H1 (cell line): ENCODE results near the gene SPATA25. TPM values are rescaled to one million over a fixed set of nuclear protein-coding genes. Genes with fewer than 3 reads are reported as not detected.
A peak's percentile ranks its signal among the peaks of the same experiment; 100 is the strongest.

ENCODE experiments used
- CTCF ChIA-PET: fragments of 300-600 bp; sonication (Branson Sonifier 250); formaldehyde crosslinking; loops from one replicate; lab custom pipeline; 2021; ENCODE audit not compliant: partially characterized antibody; lab: Charles Lee
- POLR2A ChIA-PET: fragments of 300-600 bp; sonication (Branson Sonifier 250); formaldehyde crosslinking; loops from one replicate; lab custom pipeline; 2021; ENCODE audit warnings: inconsistent platforms; ENCODE audit not compliant: partially characterized antibody; lab: Charles Lee
- DNase-seq, 2 experiments: peaks; one replicate each; pipeline versions ENCODE4 v3.0.0 to v3.0.0-alpha.2; 2010 to 2022; ENCODE audit warnings: low spot score in 2 of 2, low read depth in 1 of 2, mixed read lengths in 1 of 2
- FAIRE-seq: peaks from 2 replicates; lab custom pipeline; 2011; peaks lifted over from hg19 to GRCh38; lab: Jason Lieb, UNC
- H2AFZ ChIP-seq: 2 replicates; pipeline ENCODE4 v1.8.1; 2012; ENCODE audit warnings: low read length, inconsistent platforms
- H2AK5ac ChIP-seq: 2 replicates; pipeline ENCODE4 v1.6.1; 2013; ENCODE audit warnings: low read depth, low read length
- H2BK120ac ChIP-seq: replicated peaks from 2 replicates; pipeline ENCODE3; 2013; ENCODE audit warnings: low read depth, low read length, inconsistent platforms
- H2BK12ac ChIP-seq: 2 replicates; pipeline ENCODE4 v1.6.1; 2013; ENCODE audit warnings: low read depth, low read length
- H2BK15ac ChIP-seq: 2 replicates; pipeline ENCODE4 v1.6.1; 2013; ENCODE audit warnings: low read length
- H2BK20ac ChIP-seq: 2 replicates; pipeline ENCODE4 v1.6.1; 2013; ENCODE audit warnings: low read length
- H2BK5ac ChIP-seq: 2 replicates; pipeline ENCODE4 v1.6.1; 2013; ENCODE audit warnings: low read depth, low read length
- H3K14ac ChIP-seq: 2 replicates; pipeline ENCODE4 v1.6.1; 2013; ENCODE audit warnings: inconsistent platforms; ENCODE audit not compliant: insufficient read length
- H3K18ac ChIP-seq: 2 replicates; pipeline ENCODE4 v1.6.1; 2013; ENCODE audit warnings: low read length; ENCODE audit errors: extremely low read depth
- H3K23ac ChIP-seq: 2 replicates; pipeline ENCODE4 v1.6.1; 2013; ENCODE audit warnings: inconsistent platforms; ENCODE audit not compliant: insufficient read length
- H3K23me2 ChIP-seq: 2 replicates; pipeline ENCODE4 v1.6.1; 2013; ENCODE audit warnings: low read depth, low read length
- H3K27ac ChIP-seq: 2 replicates; pipeline ENCODE4 v1.6.1; 2011; ENCODE audit warnings: low read depth, low read length, inconsistent platforms
- H3K27me3 ChIP-seq, 4 experiments: replicated peaks in 1 of 4; 1 replicate in 1 of 4; 2 replicates in 3 of 4; pipeline versions ENCODE4 v1.6.1 to v1.8.1; 2011 to 2013; ENCODE audit warnings: low read length in 3 of 4, mild to moderate bottlenecking in 3 of 4, inconsistent platforms in 2 of 4, mixed read lengths in 2 of 4, moderate library complexity in 1 of 4; ENCODE audit not compliant: control insufficient read depth in 3 of 4, insufficient read depth in 3 of 4; ENCODE audit errors: extremely low read depth in 1 of 4
- H3K36me3 ChIP-seq, 4 experiments: 2 replicates each; pipeline versions ENCODE4 v1.6.1 to v1.8.1; 2011 to 2013; ENCODE audit warnings: mild to moderate bottlenecking in 4 of 4, low read length in 3 of 4, moderate library complexity in 2 of 4, control low read depth in 1 of 4, inconsistent platforms in 1 of 4; ENCODE audit not compliant: insufficient read depth in 4 of 4, control insufficient read depth in 2 of 4
- H3K4ac ChIP-seq: replicated peaks from 2 replicates; pipeline ENCODE3; 2013; ENCODE audit warnings: low read length, low read depth, mixed read lengths, inconsistent platforms; ENCODE audit not compliant: insufficient read length
- H3K4me1 ChIP-seq, 4 experiments: replicated peaks in 1 of 4; 1 replicate in 1 of 4; 2 replicates in 3 of 4; pipeline versions ENCODE4 v1.6.1 to v1.8.1; 2011 to 2013; ENCODE audit warnings: low read length in 3 of 4, inconsistent platforms in 2 of 4, mixed read lengths in 1 of 4; ENCODE audit not compliant: insufficient read depth in 4 of 4, control insufficient read depth in 3 of 4
- H3K4me2 ChIP-seq, 2 experiments: 2 replicates each; pipeline versions ENCODE4 v1.6.1 to v1.8.1; 2011 to 2013; ENCODE audit warnings: low read depth in 2 of 2, low read length in 2 of 2, control low read depth in 1 of 2, inconsistent platforms in 1 of 2, mild to moderate bottlenecking in 1 of 2; ENCODE audit not compliant: insufficient read depth in 1 of 2
- H3K4me3 ChIP-seq, 4 experiments: fragments of 200-600, 300-600 bp in 1 of 4; sonication (generic), shearing (Covaris generic), sonication (Bioruptor Twin) in 1 of 4; 2 replicates each; pipeline versions ENCODE4 v1.5.1 to v1.8.1; 2011 to 2016; ENCODE audit warnings: low read length in 4 of 4, low read depth in 3 of 4, control low read depth in 2 of 4, inconsistent platforms in 2 of 4, mild to moderate bottlenecking in 2 of 4, mixed read lengths in 1 of 4, moderate library complexity in 1 of 4; ENCODE audit not compliant: insufficient read depth in 2 of 4; ENCODE audit errors: extremely low read depth in 1 of 4
- H3K56ac ChIP-seq: replicated peaks from 2 replicates; pipeline ENCODE3; 2013; ENCODE audit warnings: low read depth, mild to moderate bottlenecking, mixed read lengths, low read length, inconsistent platforms; ENCODE audit not compliant: insufficient read length
- H3K79me1 ChIP-seq: 2 replicates; pipeline ENCODE4 v1.6.1; 2013; ENCODE audit warnings: low read depth, low read length, control low read depth
- H3K79me2 ChIP-seq, 2 experiments: 2 replicates each; pipeline versions ENCODE4 v1.6.1 to v1.8.1; 2012 to 2013; ENCODE audit warnings: low read length in 2 of 2, mild to moderate bottlenecking in 2 of 2, inconsistent platforms in 1 of 2; ENCODE audit not compliant: insufficient read depth in 2 of 2, control insufficient read depth in 1 of 2
- H3K9ac ChIP-seq, 4 experiments: replicated peaks in 1 of 4; 1 replicate in 1 of 4; 2 replicates in 3 of 4; pipeline versions ENCODE4 v1.6.1 to v1.8.1; 2011 to 2013; ENCODE audit warnings: low read depth in 3 of 4, low read length in 3 of 4, control low read depth in 2 of 4, mild to moderate bottlenecking in 2 of 4, moderate library complexity in 2 of 4, inconsistent platforms in 1 of 4; ENCODE audit errors: extremely low read depth in 1 of 4
- H3K9me3 ChIP-seq, 2 experiments: 2 replicates each; pipeline versions ENCODE4 v1.6.1 to v1.8.1; 2012 to 2013; ENCODE audit warnings: mild to moderate bottlenecking in 2 of 2, moderate library complexity in 2 of 2, control low read depth in 1 of 2, inconsistent platforms in 1 of 2, low read depth in 1 of 2, low read length in 1 of 2, mixed read lengths in 1 of 2; ENCODE audit not compliant: insufficient read depth in 2 of 2
- H4K20me1 ChIP-seq, 2 experiments: replicated peaks in 1 of 2; 2 replicates each; pipeline versions ENCODE3 to v1.8.1; 2011 to 2013; ENCODE audit warnings: inconsistent platforms in 2 of 2, low read length in 2 of 2, mild to moderate bottlenecking in 1 of 2; ENCODE audit not compliant: insufficient read depth in 2 of 2, control insufficient read depth in 1 of 2
- H4K5ac ChIP-seq: 2 replicates; pipeline ENCODE4 v1.6.1; 2013; ENCODE audit warnings: low read length, low read depth, mixed read lengths, inconsistent platforms; ENCODE audit not compliant: insufficient read length
- H4K8ac ChIP-seq: 2 replicates; pipeline ENCODE4 v1.8.0; 2013; ENCODE audit warnings: mild to moderate bottlenecking, moderate library complexity, low read length, inconsistent platforms; ENCODE audit not compliant: insufficient read depth; ENCODE audit errors: extremely low read depth
- H4K91ac ChIP-seq: replicated peaks from 2 replicates; pipeline ENCODE3; 2013; ENCODE audit warnings: low read length, mixed read lengths, inconsistent platforms; ENCODE audit not compliant: insufficient read length
- EZH2 ChIP-seq: fragments of 200-600 bp; sonication (generic); IDR thresholded peaks from 2 replicates; pipeline ENCODE4 v1.7.1; 2012; ENCODE audit warnings: low read depth, mild to moderate bottlenecking, moderate library complexity, low read length, inconsistent platforms; ENCODE audit not compliant: severe bottlenecking
- GABPA ChIP-seq: IDR thresholded peaks from 2 replicates; pipeline ENCODE4 v1.6.1; 2011; ENCODE audit warnings: mild to moderate bottlenecking, low read length, moderate library complexity, borderline replicate concordance; ENCODE audit not compliant: insufficient read depth
- MAFK ChIP-seq: IDR thresholded peaks from 2 replicates; pipeline ENCODE4 v1.6.1; 2012; ENCODE audit warnings: low read depth, mild to moderate bottlenecking, improper control_type of control experiment, low read length
- NANOG ChIP-seq: IDR thresholded peaks from 2 replicates; pipeline ENCODE4 v1.6.1; 2011; ENCODE audit warnings: low read length, low read depth, mild to moderate bottlenecking, inconsistent platforms; ENCODE audit not compliant: insufficient read depth, poor library complexity, severe bottlenecking
- SAP30 ChIP-seq: fragments of 300-600 bp; sonication (generic); IDR thresholded peaks from 2 replicates; pipeline ENCODE4 v1.7.1; 2012; ENCODE audit warnings: low read length, moderate library complexity, mild to moderate bottlenecking, inconsistent platforms; ENCODE audit not compliant: insufficient read depth, insufficient replicate concordance
- SIRT6 ChIP-seq: IDR thresholded peaks from one replicate; pipeline ENCODE4 v1.7.1; 2012; ENCODE audit warnings: low read length, inconsistent platforms
- TAF1 ChIP-seq: IDR thresholded peaks from 2 replicates; pipeline ENCODE4 v1.6.1; 2011; ENCODE audit warnings: mild to moderate bottlenecking, low read depth, low read length
- USF2 ChIP-seq: IDR thresholded peaks from 2 replicates; pipeline ENCODE4 v1.6.1; 2011; ENCODE audit warnings: low read length, improper control_type of control experiment
- ZNF274 ChIP-seq: IDR thresholded peaks from 2 replicates; pipeline ENCODE4 v1.7.0; 2012; ENCODE audit warnings: low read length, borderline replicate concordance; ENCODE audit errors: extremely low read depth
- WGBS, 2 experiments: shearing (Covaris generic) in 1 of 2; methylation state at CpG; one replicate each; pipeline versions ENCODE4 v1.1.6 to v1.1.7; 2013 to 2015; ENCODE audit warnings: low lambda C conversion rate in 2 of 2, mixed read lengths in 2 of 2, inconsistent platforms in 1 of 2, low coverage in 1 of 2, missing lambda C conversion rate in 1 of 2; ENCODE audit not compliant: insufficient replicate concordance in 2 of 2, insufficient coverage in 1 of 2, insufficient read length in 1 of 2; ENCODE audit errors: extremely low coverage in 1 of 2, missing lambda C conversion rate in 1 of 2; 5-methylcytosine and 5-hydroxymethylcytosine counted together
- polyA plus RNA-seq, 7 experiments: library from polyadenylated mRNA; depleted of rRNA in 3 of 7; stranded (reverse) in 5 of 7; unstranded in 2 of 7; fragments of >200 nt in 5 of 7; fragments of 200-250 nt in 2 of 7; gene quantifications; 1 replicate in 5 of 7; 2 replicates in 1 of 7; 4 replicates in 1 of 7; pipeline versions ENCODE4 v1.2.1 to v1.2.3, GENCODE V29; 2011 to 2013; ENCODE audit warnings: missing spikeins in 2 of 7, mixed read lengths in 2 of 7
- total RNA-seq: library from RNA; stranded (reverse); fragmentation: NEBNext Ultra II Directional; extraction: Animal tissue kit (Norgen Biotek cat#: 25700); gene quantifications from 2 replicates; pipeline ENCODE4 v1.2.1, GENCODE V29; 2021

Gene SPATA25
- total and polyA plus RNA-seq, 2 of the 8 experiments (the other 6 are each of a cell fraction or from before 2014, with no cell fraction given) = 2.0 to 3.0 TPM

DNA sequence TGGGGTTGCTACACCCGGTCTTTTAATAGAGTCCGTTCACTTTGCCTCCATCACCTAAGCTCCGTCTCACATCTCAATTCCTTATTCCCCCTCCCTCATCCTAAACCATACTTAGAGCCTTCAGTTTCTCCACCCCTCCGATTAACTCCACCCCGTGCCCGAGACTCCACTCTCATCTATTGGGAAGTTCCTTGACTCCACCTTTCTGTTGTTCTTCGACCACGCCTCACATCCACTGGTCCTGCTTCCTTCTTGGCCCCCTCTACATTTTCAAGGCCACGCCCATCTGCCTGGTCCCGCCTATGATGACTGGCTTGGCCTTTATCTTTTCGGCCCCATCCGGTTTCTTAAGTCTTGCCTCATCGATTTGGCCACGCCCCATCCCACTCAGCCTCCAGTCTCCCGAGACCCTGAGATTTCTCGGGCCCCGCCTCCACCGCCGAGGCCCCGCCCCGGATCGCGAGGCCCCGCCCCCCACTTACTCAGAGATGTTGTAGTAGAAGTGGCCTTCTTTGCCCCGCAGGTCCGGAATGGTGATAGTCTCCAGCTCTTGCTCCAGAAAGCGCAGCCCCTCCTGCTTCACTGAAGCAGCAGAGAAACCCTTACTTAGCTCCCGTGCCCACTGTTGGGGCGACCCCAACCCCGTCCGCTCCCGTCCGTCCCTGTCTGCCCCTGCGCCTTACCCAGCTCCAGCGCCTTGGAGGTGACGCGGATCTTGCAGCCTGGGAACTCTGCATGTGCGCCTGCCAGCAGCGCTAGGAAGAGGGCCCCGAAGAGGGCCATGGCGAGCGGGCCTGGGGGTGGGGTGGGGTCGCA, 23.5 kb upstream of the SPATA25 start:
- Histone ChIP-seq H3K79me1 (no peaks in the 10 kb centered on the region; the same call in 1 of the 2 replicates), H3K9ac (peak overlapping the region in 3 of 4 experiments; percentile 56 to 71 (median 68); a peak in 6 of 7 replicates), H4K5ac (peak overlapping the region; percentile 84), H4K91ac (peak overlapping the region; percentile 82), H3K79me2 (0 out of 4 replicates have a peak, but pooled peaks cover 0 to 3% of the 10 kb centered on the region in 2 experiments), H3K23me2 (peaks cover 11% of the 10 kb centered on the region; the same call in 1 of the 2 replicates), H3K4ac (peak overlapping the region; percentile 65), H4K20me1 (peaks cover 2 to 12% of the 10 kb centered on the region in 2 experiments), H2BK12ac (no peak overlapping the region), H3K4me3 (peak overlapping the region; percentile 52 to 81 (median 70)), H2BK5ac (no peak overlapping the region; the same call in 1 of the 2 replicates), H2BK15ac (no peak overlapping the region), H3K4me2 (peak overlapping the region; percentile 90 to 97), H3K27ac (peak overlapping the region; percentile 58; the same call in 1 of the 2 replicates), H3K4me1 (peaks cover 0 to 2% (median 0%) of the 10 kb centered on the region in 4 experiments; a peak in 3 of 7 replicates), H2BK120ac (no peak overlapping the region), H4K8ac (peak overlapping the region; percentile 58; the same call in 1 of the 2 replicates), H2BK20ac (no peak overlapping the region), H3K14ac (no peak overlapping the region), H3K56ac (no peak overlapping the region), H2AFZ (no peak overlapping the region), H2AK5ac (no peak overlapping the region), H3K18ac (peak overlapping the region; percentile 88), H3K9me3 (no peaks in the 10 kb centered on the region), H3K27me3 (no peaks in the 10 kb centered on the region), H3K23ac (no peak overlapping the region), H3K36me3 (peaks cover 5 to 25% (median 19%) of the 10 kb centered on the region in 4 experiments; a peak in 6 of 8 replicates)
- ChIA-PET CTCF (interaction anchor here (0.6 to 2.6 kb wide), 7 partner anchors 21 to 82 kb away, joined by 3 to 12 read pairs (median 4); partner anchors contain the start of genes PCIF1 and ZSWIM1), POLR2A (interaction anchor here (1.0 to 9.2 kb wide), 14 partner anchors 9 to 98 kb away, joined by 3 to 172 read pairs (median 11); partner anchors contain the start of genes CTSA, NEURL2, PCIF1 and ZSWIM1)
- WGBS, 2 experiments = 6% methylated on average over 41 of the region's 43 CpGs; no CpG with 5 or more reads in 1 of the 2 experiments
- FAIRE-seq = peak; percentile 94
- DNase-seq = peak; percentile 99 to 100
- TF ChIP-seq GABPA = no peak
- TF ChIP-seq EZH2 = no peak
- no peak for TF ChIP-seq SIRT6
- TF ChIP-seq NANOG = no peak
- TF ChIP-seq MAFK = no peak
- TF ChIP-seq SAP30 = no peak
- peak; percentile 88 for TF ChIP-seq TAF1
- no peak for TF ChIP-seq ZNF274
- no peak for TF ChIP-seq USF2
